ENCODE data around the gene CLEC12A.
"Not testable (repeated sequence)": the region's sequence is repeated elsewhere in the genome, so short reads cannot be mapped to it uniquely, and the experiment has no call there.

Gene CLEC12A

GRCh38 chr12:9961901-9962300, 9.3 kb upstream of the CLEC12A start:
- no peak for DNase-seq (ENCODE audit: low read depth in 2 of 2, low spot score in 1 of 2)

GRCh38 chr12:9969673-9970072, 1.5 kb upstream of the CLEC12A start:
- no peak for DNase-seq (ENCODE audit: low read depth in 2 of 2, low spot score in 1 of 2)

GRCh38 chr12:9973949-9974348, 2.7 kb downstream of the CLEC12A start:
- no peak for DNase-seq (ENCODE audit: low read depth in 2 of 2, low spot score in 1 of 2)

GRCh38 chr12:9974731-9975130, 3.5 kb downstream of the CLEC12A start:
- DNase-seq (ENCODE audit: low read depth in 2 of 2, low spot score in 1 of 2) = not testable (repeated sequence)

- no peak for DNase-seq (ENCODE audit: low read depth in 2 of 2, low spot score in 1 of 2)
Observed at GRCh38 chr12:9975614-9976013, 4.4 kb downstream of the CLEC12A start.

GRCh38 chr12:9976626-9977025, 5.4 kb downstream of the CLEC12A start:
- not testable (repeated sequence) for DNase-seq (ENCODE audit: low read depth in 2 of 2, low spot score in 1 of 2)

GRCh38 chr12:9977916-9978315, 6.7 kb downstream of the CLEC12A start:
- no peak for DNase-seq (ENCODE audit: low read depth in 2 of 2, low spot score in 1 of 2)

- DNase-seq (ENCODE audit: low read depth in 2 of 2, low spot score in 1 of 2) = no peak
Observed at GRCh38 chr12:9980126-9980525, 8.9 kb downstream of the CLEC12A start.

GRCh38 chr12:9991876-9992275, 20.7 kb downstream of the CLEC12A start:
- DNase-seq (ENCODE audit: low read depth in 2 of 2, low spot score in 1 of 2) = no peak

GRCh38 chr12:9992296-9992695, 21.1 kb downstream of the CLEC12A start:
- DNase-seq (ENCODE audit: low read depth in 2 of 2, low spot score in 1 of 2) = no peak

- no peak for DNase-seq (ENCODE audit: low read depth in 2 of 2, low spot score in 1 of 2)
Observed at GRCh38 chr12:9999016-9999415, 27.8 kb downstream of the CLEC12A start, which contains the start of gene CLEC1B. Gene CLEC1B, minus strand, starts transcription at chr12:9999121. Its CDS starts 21 bp downstream, at chr12:9999100.

GRCh38 chr12:10001171-10001776, 30.1 kb downstream of the CLEC12A start:
- no peak for DNase-seq (ENCODE audit: low read depth in 2 of 2, low spot score in 1 of 2)

- DNase-seq (ENCODE audit: low read depth in 2 of 2, low spot score in 1 of 2) = no peak
Observed at GRCh38 chr12:10012630-10013330, 41.6 kb downstream of the CLEC12A start.

- DNase-seq (ENCODE audit: low read depth in 2 of 2, low spot score in 1 of 2) = no peak
Observed at GRCh38 chr12:10015450-10015849, 44.2 kb downstream of the CLEC12A start.

GRCh38 chr12:10016881-10017280, 45.7 kb downstream of the CLEC12A start:
- no peak for DNase-seq (ENCODE audit: low read depth in 2 of 2, low spot score in 1 of 2)

GRCh38 chr12:10018386-10018785, 47.2 kb downstream of the CLEC12A start:
- no peak for DNase-seq (ENCODE audit: low read depth in 2 of 2, low spot score in 1 of 2)

- no peak for DNase-seq (ENCODE audit: low read depth in 2 of 2, low spot score in 1 of 2)
Observed at GRCh38 chr12:10021342-10021741, 50.1 kb downstream of the CLEC12A start.

GRCh38 chr12:10025236-10025635, 54.0 kb downstream of the CLEC12A start:
- DNase-seq (ENCODE audit: low read depth in 2 of 2, low spot score in 1 of 2) = no peak

- not testable (repeated sequence) for DNase-seq (ENCODE audit: low read depth in 2 of 2, low spot score in 1 of 2)
Observed at GRCh38 chr12:10026666-10027065, 55.5 kb downstream of the CLEC12A start.

- DNase-seq (ENCODE audit: low read depth in 2 of 2, low spot score in 1 of 2) = no peak
Observed at GRCh38 chr12:10027311-10027710, 56.1 kb downstream of the CLEC12A start.

- no peak for DNase-seq (ENCODE audit: low read depth in 2 of 2, low spot score in 1 of 2)
Observed at GRCh38 chr12:10027721-10028120, 56.5 kb downstream of the CLEC12A start.

GRCh38 chr12:10030446-10030845, 59.2 kb downstream of the CLEC12A start, which contains the start of gene CLEC9A:
Gene CLEC9A, plus strand, starts transcription at chr12:10030682. Its CDS starts 22,006 bp downstream, at chr12:10052688.
- no peak for DNase-seq (ENCODE audit: low read depth in 2 of 2, low spot score in 1 of 2)

GRCh38 chr12:10031321-10031720, 60.1 kb downstream of the CLEC12A start:
- DNase-seq (ENCODE audit: low read depth in 2 of 2, low spot score in 1 of 2) = no peak

All from stimulated activated CD8-positive, alpha-beta memory T cell treated with anti-CD3 and anti-CD28 coated beads, Interleukin-4, amount 100 ng/mL, for 1 hour (primary cell).